Adipose tissue (tissue), 3 donors: ENCODE results near the gene TIMD4. TPM values are rescaled to one million over a fixed set of nuclear protein-coding genes. Genes with fewer than 3 reads are reported as not detected.

Experiments
- H3K27ac ChIP-seq: one replicate; pipeline ENCODE4 v1.5.1; 2013; ENCODE audit warnings: low read depth, low read length
- WGBS, 3 donors: extraction: QIAGEN DNeasy Blood & Tissue Kit; methylation state at CpG; one replicate each; pipeline ENCODE4 v1.1.7; 2013; 5-methylcytosine and 5-hydroxymethylcytosine counted together
- polyA plus RNA-seq, 3 donors: library from polyadenylated mRNA; stranded (reverse); fragments of 200-250 nt; gene quantifications; one replicate each; pipeline ENCODE4 v1.2.3, GENCODE V29; 2013
- donor health status: healthy with polysubstance abuse.
- donor health status: Bipolar disorder and iron deficiency.
- donor health status: healthy.

TIMD4 gene
- polyA plus RNA-seq, 3 donors = 0.72 to 1.00 TPM; not detected in 1

DNA sequence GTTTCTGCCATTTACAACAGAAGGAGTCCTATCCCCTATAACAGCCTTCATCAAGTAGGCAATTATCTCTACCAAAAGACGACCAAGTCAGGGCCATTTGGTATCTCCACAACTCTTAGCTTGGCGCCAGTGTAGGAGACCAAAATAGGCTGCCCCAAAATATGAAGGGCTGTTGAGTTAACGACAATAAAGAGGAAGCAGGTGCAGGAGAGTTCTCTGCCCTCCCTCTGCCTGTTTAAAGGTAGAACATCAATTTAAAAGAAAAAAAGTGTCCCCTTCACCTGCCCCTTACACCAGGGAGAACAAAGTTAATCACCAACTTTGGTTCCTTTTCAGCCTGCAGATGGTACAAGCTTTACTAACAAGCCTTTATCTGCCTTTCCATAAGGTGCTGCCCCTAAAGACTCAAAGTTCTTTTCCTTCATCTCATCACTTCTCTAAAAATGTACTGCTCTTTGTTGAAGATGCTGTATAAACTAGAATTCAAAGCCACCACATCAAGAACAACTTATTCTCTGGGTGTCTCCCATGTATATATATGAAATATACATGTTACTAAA lies 79.6 kb downstream of the TIMD4 start:
- 48 to 65% (median 48%) methylated on average over 3 of the region's 3 CpGs for WGBS, 3 donors

DNA sequence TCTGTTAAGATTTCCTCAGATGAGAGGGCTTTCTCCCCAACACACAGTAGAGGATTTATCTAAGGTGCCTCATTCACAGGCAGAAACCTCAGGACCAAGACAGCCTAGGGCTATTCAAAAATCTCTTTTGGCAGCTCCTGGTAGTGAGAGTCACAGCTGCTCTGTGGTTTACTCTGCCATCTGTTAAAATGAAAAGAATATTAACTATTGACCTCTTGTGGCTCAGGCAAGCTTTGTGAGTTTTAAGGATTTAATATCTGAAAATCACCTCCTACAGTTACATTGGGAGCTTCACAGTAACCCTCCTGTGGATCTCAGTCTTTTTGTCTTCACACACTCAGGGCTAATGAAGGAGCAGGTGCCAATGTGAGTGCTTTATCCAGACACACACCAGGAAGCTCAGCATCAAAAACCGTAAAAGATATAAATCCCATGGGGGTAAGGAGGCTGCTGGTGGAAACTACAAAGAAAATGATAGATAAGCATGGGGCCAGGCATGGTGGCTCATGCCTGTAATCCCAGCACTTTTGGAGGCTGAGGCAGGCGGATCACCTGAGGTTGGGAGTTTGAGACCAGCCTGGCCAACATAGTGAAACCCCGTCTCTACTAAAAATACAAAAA lies 83.3 kb downstream of the TIMD4 start:
- WGBS, 3 donors = 71 to 85% (median 79%) methylated on average over 3 of the region's 3 CpGs

More for the DNA sequence above, 79.6 kb downstream of the TIMD4 start:
- no peak overlapping the region for H3K27ac ChIP-seq

DNA sequence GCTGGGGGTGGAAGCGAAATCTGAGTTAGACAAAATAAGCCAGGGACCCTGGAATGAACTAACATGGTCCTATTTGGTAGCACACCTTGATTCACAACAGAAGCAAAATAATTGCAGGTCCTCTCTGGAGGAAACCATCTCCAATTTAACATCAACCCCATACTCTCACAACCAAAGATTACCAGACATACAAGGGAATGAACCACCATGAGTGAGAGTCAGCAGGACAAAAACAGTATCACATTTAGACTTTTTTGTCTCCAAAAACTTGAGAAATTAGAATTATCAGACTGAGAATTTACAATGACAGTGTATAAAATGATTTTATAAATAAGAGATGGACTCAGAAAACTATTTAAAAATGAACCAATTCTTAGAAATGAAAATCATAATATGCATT lies 91.8 kb downstream of the TIMD4 start:
- 80 to 88% (median 88%) methylated on average over 1 of the region's 1 CpG for WGBS, 3 donors
- no peak overlapping the region for H3K27ac ChIP-seq

More for the DNA sequence above, 83.3 kb downstream of the TIMD4 start:
- H3K27ac ChIP-seq = no peak overlapping the region

DNA sequence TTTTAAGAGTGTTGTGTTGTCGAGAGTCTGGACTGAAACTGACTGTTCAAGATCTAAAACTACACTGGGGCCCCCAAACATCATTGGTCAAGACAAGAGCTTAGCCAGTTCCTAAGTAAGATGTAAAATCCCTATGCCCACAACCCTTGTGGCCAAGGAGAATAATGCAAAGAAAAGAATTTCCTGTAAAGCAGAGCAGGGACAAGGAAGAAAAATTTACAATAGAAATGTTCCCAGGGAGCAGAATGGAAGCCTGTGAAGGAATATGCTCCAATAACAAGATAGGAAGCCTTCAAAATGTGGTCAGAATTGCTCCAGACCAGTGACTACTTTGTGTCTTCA lies 92.6 kb downstream of the TIMD4 start:
- WGBS, 3 donors = 89 to 94% (median 90%) methylated on average over 1 of the region's 1 CpG
- no peak overlapping the region for H3K27ac ChIP-seq

Other genes starting within 250 kb of the TIMD4 start
- gene PPP1R2B, start 112.9 kb downstream of the TIMD4 start, polyA plus RNA-seq = not detected
- not detected for gene HAVCR1, start 95.9 kb upstream of the TIMD4 start, polyA plus RNA-seq
- gene HAVCR2, start 145.8 kb upstream of the TIMD4 start, polyA plus RNA-seq = 1 to 10 TPM; 1.2 to 7.5 (median 6.6) TPM
- 1 to 10 TPM; 4.1 to 9.6 (median 7.6) TPM for gene MED7, start 179.6 kb upstream of the TIMD4 start, polyA plus RNA-seq
- gene GARIN3, start 203.0 kb upstream of the TIMD4 start, polyA plus RNA-seq = not detected
- gene ITK, start 217.6 kb upstream of the TIMD4 start, polyA plus RNA-seq = 1 to 10 TPM in 1 of 3 donors, under 1 TPM in 2; 0.22 to 1.4 (median 0.90) TPM